H9 (cell line): ENCODE data around the gene ABL2. TPM values are rescaled to one million over a fixed set of nuclear protein-coding genes. Genes with fewer than 3 reads are reported as not detected.

Experiments used
- DNase-seq: peaks from one replicate; pipeline ENCODE4 v3.0.0-alpha.2; 2017
- H2AFZ ChIP-seq: one replicate; pipeline ENCODE4 v1.6.1; 2013; ENCODE audit warnings: mild to moderate bottlenecking, low read length, control low read depth, moderate library complexity
- H2AK5ac ChIP-seq: 2 replicates; pipeline ENCODE4 v1.6.1; 2013; ENCODE audit warnings: low read length, control low read depth, mixed read lengths; ENCODE audit not compliant: insufficient read length
- H2BK120ac ChIP-seq: one replicate; pipeline ENCODE4 v1.6.1; 2013; ENCODE audit warnings: low read depth, mild to moderate bottlenecking, low read length, control low read depth, inconsistent platforms; ENCODE audit not compliant: poor library complexity, severe bottlenecking
- H2BK12ac ChIP-seq: 2 replicates; pipeline ENCODE4 v1.6.1; 2013; ENCODE audit warnings: low read length, control low read depth, mixed read lengths, low read depth; ENCODE audit not compliant: insufficient read length
- H2BK15ac ChIP-seq: 2 replicates; pipeline ENCODE4 v1.6.1; 2013; ENCODE audit warnings: low read depth, low read length, control low read depth
- H2BK20ac ChIP-seq: one replicate; pipeline ENCODE4 v1.6.1; 2013; ENCODE audit warnings: low read depth, mild to moderate bottlenecking, low read length, control low read depth, inconsistent platforms; ENCODE audit not compliant: poor library complexity, severe bottlenecking
- H2BK5ac ChIP-seq: 2 replicates; pipeline ENCODE4 v1.6.1; 2013; ENCODE audit warnings: low read length, control low read depth, mixed read lengths; ENCODE audit not compliant: insufficient read length
- H3K14ac ChIP-seq: 2 replicates; pipeline ENCODE4 v1.6.1; 2013; ENCODE audit warnings: low read length, control low read depth; ENCODE audit not compliant: insufficient read depth
- H3K18ac ChIP-seq: 2 replicates; pipeline ENCODE4 v1.6.1; 2013; ENCODE audit warnings: low read depth, mild to moderate bottlenecking, mixed read lengths, low read length, control low read depth; ENCODE audit not compliant: insufficient read length
- H3K23ac ChIP-seq: 2 replicates; pipeline ENCODE4 v1.6.1; 2013; ENCODE audit warnings: low read length, control low read depth, mixed read lengths, low read depth; ENCODE audit not compliant: insufficient read length
- H3K23me2 ChIP-seq: 2 replicates; pipeline ENCODE4 v1.6.1; 2013; ENCODE audit warnings: low read depth, mild to moderate bottlenecking, mixed read lengths, low read length, control low read depth; ENCODE audit not compliant: insufficient read length, poor library complexity, severe bottlenecking
- H3K27ac ChIP-seq: 2 replicates; pipeline ENCODE4 v1.5.1; 2013; ENCODE audit warnings: low read length, control low read depth, mixed read lengths, low read depth; ENCODE audit not compliant: insufficient read length
- H3K27me3 ChIP-seq: 2 replicates; pipeline ENCODE4 v1.6.1; 2013; ENCODE audit warnings: low read length, control low read depth, inconsistent platforms; ENCODE audit not compliant: insufficient read depth
- H3K4ac ChIP-seq: 2 replicates; pipeline ENCODE4 v1.6.1; 2013; ENCODE audit warnings: low read depth, mild to moderate bottlenecking, control low read depth, inconsistent platforms, low read length, moderate library complexity
- H3K4me1 ChIP-seq: 2 replicates; pipeline ENCODE4 v1.6.1; 2013; ENCODE audit warnings: low read length, control low read depth, inconsistent platforms; ENCODE audit not compliant: insufficient read depth
- H3K4me2 ChIP-seq: 2 replicates; pipeline ENCODE4 v1.6.1; 2013; ENCODE audit warnings: low read length, control low read depth, mixed read lengths; ENCODE audit not compliant: insufficient read length, insufficient read depth
- H3K56ac ChIP-seq: 2 replicates; pipeline ENCODE4 v1.6.1; 2013; ENCODE audit warnings: low read depth, mild to moderate bottlenecking, mixed read lengths, low read length, control low read depth; ENCODE audit not compliant: insufficient read length
- H3K79me1 ChIP-seq: 2 replicates; pipeline ENCODE4 v1.6.1; 2013; ENCODE audit warnings: low read depth, mild to moderate bottlenecking, moderate library complexity, low read length, control low read depth, inconsistent platforms; ENCODE audit not compliant: insufficient read depth, poor library complexity, severe bottlenecking
- H3K79me2 ChIP-seq: 2 replicates; pipeline ENCODE4 v1.6.1; 2013; ENCODE audit warnings: low read length, control low read depth, inconsistent platforms; ENCODE audit not compliant: insufficient read depth
- H3K9ac ChIP-seq: 2 replicates; pipeline ENCODE4 v1.6.1; 2013; ENCODE audit warnings: low read length, control low read depth, mixed read lengths; ENCODE audit not compliant: insufficient read length; ENCODE audit errors: extremely low read depth
- H3K9me3 ChIP-seq: one replicate; pipeline ENCODE4 v1.6.1; 2013; ENCODE audit warnings: low read depth, low read length, inconsistent platforms; ENCODE audit not compliant: control insufficient read depth
- H3T11ph ChIP-seq: one replicate; pipeline ENCODE4 v1.6.1; 2013; ENCODE audit warnings: mild to moderate bottlenecking, low read length, control low read depth, inconsistent platforms
- H4K20me1 ChIP-seq: one replicate; pipeline ENCODE4 v1.6.1; 2013; ENCODE audit not compliant: control insufficient read depth, insufficient read length, insufficient read depth
- H4K5ac ChIP-seq: 2 replicates; pipeline ENCODE4 v1.6.1; 2013; ENCODE audit warnings: low read depth, mild to moderate bottlenecking, mixed read lengths, low read length, control low read depth; ENCODE audit not compliant: insufficient read length
- H4K8ac ChIP-seq: replicated peaks from 2 replicates; pipeline ENCODE4 v1.6.1; 2013; ENCODE audit warnings: low read length, control low read depth, mixed read lengths, low read depth; ENCODE audit not compliant: insufficient read length
- H4K91ac ChIP-seq: 2 replicates; pipeline ENCODE4 v1.6.1; 2013; ENCODE audit warnings: low read depth, mild to moderate bottlenecking, moderate library complexity, mixed read lengths, low read length, control low read depth; ENCODE audit not compliant: insufficient read length
- H3K27ac Mint-ChIP-seq, 3 experiments: 2 replicates in 2 of 3; 3 replicates in 1 of 3; pipeline ENCODE4 v1.8.0; 2020 to 2021; ENCODE audit warnings: mixed read lengths in 3 of 3, mild to moderate bottlenecking in 1 of 3, moderate library complexity in 1 of 3
- H3K27me3 Mint-ChIP-seq: 2 replicates; pipeline ENCODE4 v1.8.0; 2021; ENCODE audit warnings: low read depth, mild to moderate bottlenecking, moderate library complexity, mixed read lengths
- H3K36me3 Mint-ChIP-seq, 3 experiments: 2 replicates in 2 of 3; 3 replicates in 1 of 3; pipeline ENCODE4 v1.8.0; 2020 to 2021; ENCODE audit warnings: low read depth in 3 of 3, mixed read lengths in 3 of 3; ENCODE audit not compliant: insufficient read depth in 1 of 3
- H3K4me1 Mint-ChIP-seq, 2 experiments: 2 replicates each; pipeline ENCODE4 v1.8.0; 2020; ENCODE audit warnings: mixed read lengths in 2 of 2
- H3K4me3 Mint-ChIP-seq, 2 experiments: 2 replicates in 1 of 2; 3 replicates in 1 of 2; pipeline ENCODE4 v1.8.0; 2020 to 2021; ENCODE audit warnings: mild to moderate bottlenecking in 2 of 2, mixed read lengths in 2 of 2, moderate library complexity in 1 of 2
- H3K9me3 Mint-ChIP-seq, 2 experiments: 2 replicates in 1 of 2; 3 replicates in 1 of 2; pipeline ENCODE4 v1.8.0; 2020; ENCODE audit warnings: mild to moderate bottlenecking in 2 of 2, mixed read lengths in 2 of 2, moderate library complexity in 1 of 2
- WGBS: extraction: QIAGEN DNeasy Blood & Tissue Kit; methylation state at CpG from one replicate; pipeline ENCODE4 v1.1.7; 2013; ENCODE audit warnings: missing lambda C conversion rate, low lambda C conversion rate, mixed read lengths; ENCODE audit not compliant: insufficient read length; ENCODE audit errors: extremely low coverage; 5-methylcytosine and 5-hydroxymethylcytosine counted together
- total RNA-seq: library from RNA; stranded (reverse); gene quantifications from 2 replicates; pipeline ENCODE4 v1.2.1, GENCODE V29; 2021
- TF ChIP-seq, protein P1 (sequence below): fragments of 200-600 bp; sonication (generic); conservative IDR thresholded peaks from 3 replicates; pipeline ENCODE4 v1.8.0; 2021; ENCODE audit warnings: antibody characterized with exemption, mild to moderate bottlenecking

The ABL2 gene
- total RNA-seq, 1 experiment from 2014 or later: 21.2 TPM

DNA sequence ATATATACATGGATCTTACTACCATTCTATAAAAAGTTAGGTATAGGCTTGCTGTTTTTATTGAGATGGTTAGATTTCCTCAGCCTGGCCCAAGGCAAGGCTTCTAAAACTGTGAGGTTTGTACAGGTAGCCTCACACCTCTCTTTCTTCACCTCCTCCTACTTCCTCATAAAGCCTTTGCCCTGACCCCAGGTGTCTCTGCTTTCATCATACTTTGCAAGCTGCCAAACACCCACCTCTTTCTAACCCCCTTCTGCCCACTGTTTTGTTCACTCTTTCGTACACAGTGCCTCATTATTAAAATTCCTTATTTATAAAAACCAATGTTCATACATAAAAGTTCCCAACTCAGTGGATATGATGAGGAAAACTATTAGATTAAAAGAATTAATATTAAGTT, 32.7 kb upstream of the ABL2 start:
- Histone ChIP-seq H4K91ac (no peak overlapping the region), H2AFZ (no peak overlapping the region), H3K9me3 (no peaks in the 10 kb centered on the region), H2BK120ac (no peak overlapping the region), H3K79me1 (no peaks in the 10 kb centered on the region), H3K27me3 (no peaks in the 10 kb centered on the region), H3K56ac (no peak overlapping the region), H3K4me2 (no peak overlapping the region), H3K4me1 (no peaks in the 10 kb centered on the region), H3K9ac (no peak overlapping the region), H2BK12ac (no peak overlapping the region), H4K20me1 (no peaks in the 10 kb centered on the region), H2BK5ac (no peak overlapping the region), H3K23me2 (no peaks in the 10 kb centered on the region), H3K27ac (no peak overlapping the region), H4K8ac (no peak overlapping the region), H2AK5ac (no peak overlapping the region), H2BK20ac (no peak overlapping the region), H3T11ph (no peak overlapping the region), H3K14ac (no peak overlapping the region), H3K79me2 (no peaks in the 10 kb centered on the region), H3K18ac (no peak overlapping the region), H4K5ac (no peak overlapping the region), H3K23ac (no peak overlapping the region), H3K4ac (no peak overlapping the region), H2BK15ac (no peak overlapping the region)
- Mint-ChIP-seq H3K27me3 (no peaks in the 10 kb centered on the region), H3K27ac (no peak overlapping the region), H3K4me3 (no peak overlapping the region), H3K4me1 (peaks cover 3 to 6% of the 10 kb centered on the region in 2 experiments; a peak in 3 of 4 replicates), H3K9me3 (no peaks in the 10 kb centered on the region), H3K36me3 (no peaks in the 10 kb centered on the region)
- no peak for DNase-seq
- TF ChIP-seq, protein P1, sequence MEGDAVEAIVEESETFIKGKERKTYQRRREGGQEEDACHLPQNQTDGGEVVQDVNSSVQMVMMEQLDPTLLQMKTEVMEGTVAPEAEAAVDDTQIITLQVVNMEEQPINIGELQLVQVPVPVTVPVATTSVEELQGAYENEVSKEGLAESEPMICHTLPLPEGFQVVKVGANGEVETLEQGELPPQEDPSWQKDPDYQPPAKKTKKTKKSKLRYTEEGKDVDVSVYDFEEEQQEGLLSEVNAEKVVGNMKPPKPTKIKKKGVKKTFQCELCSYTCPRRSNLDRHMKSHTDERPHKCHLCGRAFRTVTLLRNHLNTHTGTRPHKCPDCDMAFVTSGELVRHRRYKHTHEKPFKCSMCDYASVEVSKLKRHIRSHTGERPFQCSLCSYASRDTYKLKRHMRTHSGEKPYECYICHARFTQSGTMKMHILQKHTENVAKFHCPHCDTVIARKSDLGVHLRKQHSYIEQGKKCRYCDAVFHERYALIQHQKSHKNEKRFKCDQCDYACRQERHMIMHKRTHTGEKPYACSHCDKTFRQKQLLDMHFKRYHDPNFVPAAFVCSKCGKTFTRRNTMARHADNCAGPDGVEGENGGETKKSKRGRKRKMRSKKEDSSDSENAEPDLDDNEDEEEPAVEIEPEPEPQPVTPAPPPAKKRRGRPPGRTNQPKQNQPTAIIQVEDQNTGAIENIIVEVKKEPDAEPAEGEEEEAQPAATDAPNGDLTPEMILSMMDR: no peak
- no CpG with 5 or more reads among the region's 1 CpG for WGBS
